Vagina (tissue), 2 donors: ENCODE measurements around the gene EFCAB10.

Experiments used
- POLR2A ChIP-seq, 2 donors: fragments of 450-650 bp; IDR thresholded peaks; one replicate each; pipeline ENCODE4 v1.6.1; 2017; ENCODE audit warnings: antibody characterized with exemption in 2 of 2, mild to moderate bottlenecking in 2 of 2, moderate library complexity in 2 of 2
- POLR2AphosphoS5 ChIP-seq, 2 donors: sonication (generic); formaldehyde crosslinking; IDR thresholded peaks; one replicate each; pipeline ENCODE4 v1.9.0; 2017; ENCODE audit warnings: antibody characterized with exemption in 2 of 2, mild to moderate bottlenecking in 2 of 2, low read depth in 1 of 2; ENCODE audit not compliant: insufficient read depth in 1 of 2
- TF ChIP-seq, protein P1 (sequence below), 3 experiments: fragments of 450-650 bp in 2 of 3; fragments of 200-600 bp in 1 of 3; sonication (generic) in 1 of 3; IDR thresholded peaks; one replicate each; pipeline ENCODE4 v1.5.1; 2017 to 2019; ENCODE audit warnings: antibody characterized with exemption in 3 of 3, mild to moderate bottlenecking in 2 of 3, moderate library complexity in 2 of 3

DNA sequence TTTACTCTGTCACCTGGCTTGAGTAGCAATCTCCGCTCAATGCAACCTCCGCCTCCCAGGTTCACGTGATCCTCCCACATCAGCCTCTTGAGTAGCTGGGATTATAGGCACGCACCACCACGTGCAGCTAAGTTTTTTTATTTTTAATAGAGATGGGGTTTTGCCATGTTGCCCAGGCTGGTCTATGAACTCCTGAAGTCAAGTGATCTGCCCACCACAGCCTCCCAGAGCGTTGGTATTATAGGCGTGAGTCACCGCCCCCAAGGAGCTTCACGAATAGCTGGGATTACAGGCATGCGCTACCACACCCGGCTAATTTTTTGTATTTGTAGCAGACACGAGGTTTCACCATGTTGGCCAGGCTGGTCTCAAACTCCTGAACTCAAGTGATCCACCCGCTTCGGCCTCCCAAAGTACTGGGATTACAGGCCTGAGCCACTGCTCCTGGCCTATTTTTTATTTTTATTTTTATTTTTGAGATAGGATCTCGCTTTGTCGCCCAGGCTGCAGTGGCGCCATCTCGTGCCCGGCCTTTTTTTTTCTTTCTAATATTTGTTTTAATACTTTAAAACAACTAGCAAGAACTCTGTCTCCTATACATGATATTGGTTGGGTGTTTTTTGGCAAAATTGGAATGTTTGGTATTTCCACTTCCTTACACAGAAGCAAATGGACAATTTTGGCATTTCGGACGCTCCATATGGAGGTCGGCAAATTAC lies 1.1 kb downstream of the EFCAB10 start:
- TF ChIP-seq, protein P1, sequence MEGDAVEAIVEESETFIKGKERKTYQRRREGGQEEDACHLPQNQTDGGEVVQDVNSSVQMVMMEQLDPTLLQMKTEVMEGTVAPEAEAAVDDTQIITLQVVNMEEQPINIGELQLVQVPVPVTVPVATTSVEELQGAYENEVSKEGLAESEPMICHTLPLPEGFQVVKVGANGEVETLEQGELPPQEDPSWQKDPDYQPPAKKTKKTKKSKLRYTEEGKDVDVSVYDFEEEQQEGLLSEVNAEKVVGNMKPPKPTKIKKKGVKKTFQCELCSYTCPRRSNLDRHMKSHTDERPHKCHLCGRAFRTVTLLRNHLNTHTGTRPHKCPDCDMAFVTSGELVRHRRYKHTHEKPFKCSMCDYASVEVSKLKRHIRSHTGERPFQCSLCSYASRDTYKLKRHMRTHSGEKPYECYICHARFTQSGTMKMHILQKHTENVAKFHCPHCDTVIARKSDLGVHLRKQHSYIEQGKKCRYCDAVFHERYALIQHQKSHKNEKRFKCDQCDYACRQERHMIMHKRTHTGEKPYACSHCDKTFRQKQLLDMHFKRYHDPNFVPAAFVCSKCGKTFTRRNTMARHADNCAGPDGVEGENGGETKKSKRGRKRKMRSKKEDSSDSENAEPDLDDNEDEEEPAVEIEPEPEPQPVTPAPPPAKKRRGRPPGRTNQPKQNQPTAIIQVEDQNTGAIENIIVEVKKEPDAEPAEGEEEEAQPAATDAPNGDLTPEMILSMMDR (IDR thresholded peaks at IDR 0.05): no peak
- TF ChIP-seq POLR2A (IDR thresholded peaks at IDR 0.05): no peak
- TF ChIP-seq POLR2AphosphoS5 (IDR thresholded peaks at IDR 0.05; ENCODE audit: insufficient read depth in 1 of 2, low read depth in 1 of 2): no peak
